HG02571 (cell line): ENCODE results near the gene HCLS1.
"Not testable (repeated sequence)": the region's sequence is repeated elsewhere in the genome, so short reads cannot be mapped to it uniquely, and the experiment has no call there.

Experiments
- ATAC-seq: cut with Tn5 transposase; IDR thresholded peaks from one replicate; pipeline ENCODE4 v1.9.1; 2021; ENCODE audit warnings: mild to moderate bottlenecking, moderate library complexity; ENCODE audit not compliant: unreplicated experiment

The HCLS1 gene

DNA sequence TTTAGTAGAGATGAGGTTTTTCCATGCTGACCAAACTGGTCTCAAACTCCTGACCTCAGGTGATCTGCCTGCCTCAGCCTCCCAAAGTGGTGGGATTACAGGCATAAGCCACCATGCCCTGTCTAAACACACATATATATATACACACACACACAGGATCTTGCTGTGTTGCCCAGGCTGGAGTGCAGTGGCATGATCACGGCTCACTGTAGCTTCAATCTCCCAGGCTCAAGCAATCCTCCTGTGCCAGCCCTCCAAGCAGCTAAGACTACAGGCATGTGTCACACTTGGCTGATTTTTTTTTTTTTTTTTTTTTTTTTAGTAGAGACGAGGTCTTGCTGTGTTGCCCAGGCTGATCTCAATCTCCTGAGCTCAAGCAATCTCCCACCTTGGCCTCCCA lies 60.8 kb downstream of the HCLS1 start:
- ATAC-seq = not testable (repeated sequence)

DNA sequence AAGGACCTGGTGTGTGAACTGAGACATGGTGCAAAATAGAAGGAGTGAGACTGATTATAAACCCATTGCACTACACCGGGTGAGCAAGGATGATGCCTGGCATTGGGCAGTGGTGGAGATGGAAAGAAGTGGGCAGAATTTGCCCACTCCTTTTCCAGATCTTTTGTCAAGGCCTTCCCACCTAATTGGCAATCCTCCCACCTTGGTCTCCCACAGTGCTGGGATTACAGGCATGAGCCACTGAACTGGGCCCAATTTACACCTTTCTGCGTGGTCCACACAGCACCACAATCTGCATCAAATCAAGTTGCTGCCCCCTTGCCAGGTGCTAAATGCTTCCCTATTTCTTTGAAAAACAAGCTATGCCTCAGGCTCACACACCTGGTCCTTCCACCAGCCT lies 62.1 kb downstream of the HCLS1 start:
- no peak for ATAC-seq

DNA sequence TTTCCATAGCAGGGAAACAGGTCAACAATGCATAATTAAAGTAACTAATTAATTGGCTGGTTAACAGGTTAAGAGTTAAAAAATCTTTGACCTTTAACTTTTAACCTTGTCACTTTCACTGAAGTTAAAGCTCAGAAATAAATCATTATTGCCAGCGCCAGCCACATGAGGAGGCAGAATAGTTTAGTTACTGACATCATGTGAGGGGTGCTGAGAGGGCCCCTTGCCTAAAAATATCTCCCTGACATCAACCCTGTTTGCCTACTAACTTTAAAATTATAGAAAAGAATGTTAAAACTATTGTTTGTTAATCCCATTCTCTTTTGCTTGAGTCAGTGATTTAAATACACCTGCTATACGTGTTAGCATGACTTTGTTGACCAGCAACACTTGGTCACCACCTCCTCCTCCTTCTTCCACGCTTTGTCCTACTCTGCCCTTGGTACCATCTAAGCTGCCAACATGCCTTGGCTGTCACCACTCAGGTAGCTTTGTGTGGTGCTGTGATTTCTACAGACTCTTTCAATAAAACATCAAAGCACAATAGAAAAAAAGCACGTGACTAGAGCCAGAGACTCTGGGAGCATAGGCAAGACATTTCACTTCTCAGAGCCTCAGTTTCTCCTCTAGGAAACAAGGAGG lies 64.8 kb downstream of the HCLS1 start:
- ATAC-seq = no peak

DNA sequence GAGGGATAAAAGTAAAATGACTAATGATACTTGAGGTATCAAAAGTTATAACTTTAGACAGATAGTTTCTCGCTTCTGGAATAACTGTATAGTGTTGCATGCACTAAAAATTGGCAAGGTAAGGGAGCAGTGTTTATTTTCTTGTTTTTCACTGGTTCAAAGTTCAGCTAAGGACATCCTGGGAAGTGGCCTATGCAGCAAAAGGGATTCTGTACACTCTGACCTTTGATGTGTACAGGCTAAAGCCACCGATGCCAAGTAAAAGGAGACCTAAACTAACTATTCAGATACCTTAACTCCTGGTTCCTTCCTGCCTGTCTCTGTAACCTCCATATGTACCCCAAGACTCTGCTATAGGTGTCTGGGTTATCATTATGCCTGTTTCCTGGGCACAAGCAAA lies 65.9 kb downstream of the HCLS1 start:
- no peak for ATAC-seq

DNA sequence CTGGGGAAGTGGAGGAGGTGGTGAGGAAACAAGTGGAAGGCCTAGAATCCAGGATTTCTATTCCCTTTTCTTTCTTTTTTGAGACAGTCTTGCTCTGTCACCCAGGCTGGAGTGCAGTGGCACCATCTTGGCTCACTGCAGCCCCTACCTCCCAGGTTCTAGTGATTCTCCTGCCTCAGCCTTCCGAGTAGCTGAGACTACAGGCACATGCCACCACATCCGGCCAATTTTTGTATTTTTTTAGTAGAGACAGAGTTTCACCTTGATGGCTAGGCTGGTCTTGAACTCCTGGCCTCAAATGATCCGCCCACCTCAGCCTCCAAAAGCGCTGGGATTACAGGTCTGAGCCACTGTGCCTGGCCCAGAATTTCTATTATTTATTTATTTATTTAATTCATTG lies 66.9 kb downstream of the HCLS1 start:
- ATAC-seq = not testable (repeated sequence)

DNA sequence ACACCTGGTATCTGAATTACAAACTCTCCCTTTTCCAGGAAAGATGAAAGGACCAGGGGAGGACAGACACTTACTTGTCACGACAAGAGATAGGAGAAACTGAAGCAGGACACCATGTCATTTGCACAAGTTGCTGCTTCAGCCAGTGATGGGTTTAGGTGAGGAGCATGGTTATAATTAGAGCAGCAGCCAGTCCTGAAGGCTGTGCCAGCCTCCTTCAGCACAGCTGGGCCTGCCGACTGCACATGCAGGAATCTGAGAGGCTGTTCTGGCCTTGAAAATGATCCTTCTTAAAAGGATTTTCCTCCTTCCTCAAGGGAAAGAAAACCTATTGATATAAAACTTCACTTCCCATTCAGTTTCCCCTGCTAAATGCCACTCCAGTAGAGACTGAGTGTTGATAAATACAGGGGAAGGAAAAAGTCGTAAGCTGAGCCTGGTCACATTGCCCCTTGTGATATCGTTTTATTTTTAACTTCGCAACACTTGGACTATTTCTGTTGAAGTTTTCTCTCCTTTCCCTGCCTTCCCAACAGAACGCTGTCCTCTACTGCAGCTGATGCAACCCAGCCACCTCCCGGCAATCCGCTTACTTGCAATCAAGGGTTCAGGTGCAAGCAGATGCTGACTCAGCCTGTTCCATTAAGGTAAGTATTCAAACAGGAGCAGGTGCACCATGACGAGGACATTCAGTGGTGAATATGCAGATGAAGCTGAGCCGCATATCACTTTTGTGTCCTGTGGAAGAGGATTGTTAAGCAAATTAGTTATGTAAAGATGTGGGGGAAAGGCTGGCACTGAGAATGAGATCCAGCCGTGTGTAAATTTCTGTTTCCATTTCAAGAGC lies 67.6 kb downstream of the HCLS1 start, which contains the start of gene FBXO40:
FBXO40 (plus strand) TSS at position 524 of the 847 bp plus-strand sequence. CDS start 27,197 bp downstream, outside the sequence.
- no peak for ATAC-seq

DNA sequence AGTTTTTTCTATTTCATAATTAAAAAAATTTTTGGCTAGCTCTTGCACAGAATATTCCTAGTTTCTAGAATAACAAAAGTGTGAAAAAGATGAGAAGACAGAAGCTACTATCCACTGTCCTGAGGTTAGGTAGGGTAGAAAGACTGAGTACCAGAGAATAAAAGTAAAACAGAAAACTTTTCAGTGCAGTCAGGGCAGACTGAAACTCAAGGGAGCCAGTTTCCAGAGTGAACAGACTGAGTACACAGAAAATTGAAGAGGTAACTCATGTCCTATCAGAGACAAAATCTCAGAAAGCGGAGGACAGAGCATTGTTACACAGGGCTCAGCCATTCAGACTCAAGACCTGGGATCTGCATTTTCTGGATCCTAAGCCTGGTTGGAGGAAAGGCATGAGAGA lies 76.3 kb downstream of the HCLS1 start:
- no peak for ATAC-seq

DNA sequence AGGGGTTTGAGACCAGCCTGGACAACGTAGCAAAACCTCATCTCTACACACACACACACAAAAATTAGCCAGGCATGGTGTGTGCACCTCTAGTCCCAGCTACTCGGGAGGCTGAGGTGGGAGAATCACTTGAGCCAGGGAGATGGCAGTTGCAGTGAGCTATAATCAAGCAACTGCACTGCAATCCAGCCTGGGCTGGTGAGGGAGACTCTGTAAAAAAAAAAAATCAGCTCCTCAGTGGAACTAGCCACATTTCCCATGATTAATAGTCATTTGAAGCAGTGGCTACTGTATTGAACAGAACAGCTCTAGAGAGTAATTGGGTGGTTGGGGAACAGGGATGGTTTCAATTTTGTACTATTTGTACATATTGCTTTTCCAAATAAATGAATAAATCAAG lies 79.0 kb downstream of the HCLS1 start:
- ATAC-seq = no peak
